DND-41 (cell line): ENCODE results near the gene TTLL11.

Experiments
- CTCF ChIP-seq: IDR thresholded peaks from 2 replicates; pipeline ENCODE4 v1.5.1; 2012; ENCODE audit warnings: borderline replicate concordance, low read length, moderate library complexity, mild to moderate bottlenecking; ENCODE audit not compliant: poor library complexity, severe bottlenecking; ENCODE audit errors: extremely low read depth
- EZH2 ChIP-seq: IDR thresholded peaks from 3 replicates; pipeline ENCODE4 v1.6.1; 2012; ENCODE audit warnings: borderline replicate concordance, low read depth, mild to moderate bottlenecking, moderate library complexity, low read length, inconsistent platforms; ENCODE audit not compliant: severe bottlenecking

DNA sequence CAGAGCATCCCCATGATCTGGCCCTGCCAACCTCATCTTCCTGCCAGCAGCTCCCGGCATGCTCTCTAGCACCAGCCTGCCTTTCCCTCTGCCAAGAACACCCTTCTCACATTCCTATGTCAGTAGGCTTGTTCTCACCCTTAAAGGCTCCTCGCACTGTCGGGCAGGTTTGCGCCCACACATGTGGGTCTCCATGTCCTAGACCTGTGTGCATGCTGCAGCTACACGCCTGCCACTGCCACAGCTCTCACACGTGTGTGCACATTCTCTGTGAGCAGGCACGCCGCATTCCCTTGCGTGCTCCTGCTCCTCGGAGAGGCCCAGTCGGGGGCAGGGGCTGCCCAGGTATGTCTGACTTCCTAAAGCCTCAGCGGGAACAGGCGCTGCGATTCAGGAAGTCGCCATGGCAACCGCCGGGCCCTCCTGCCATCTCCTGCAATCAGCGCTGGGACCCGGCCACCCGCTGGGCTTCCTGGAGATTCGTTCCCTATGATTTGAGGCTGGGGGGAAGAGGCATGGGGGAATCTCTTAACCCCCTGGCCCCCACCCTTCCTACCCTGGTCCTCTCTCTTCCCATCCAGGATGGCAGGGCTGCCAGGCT is 38.4 kb upstream of the TTLL11 start:
- TF ChIP-seq EZH2 (no peak), CTCF (no peak)
